ENCODE measurements around the gene CXorf66. TPM values are rescaled to one million over a fixed set of nuclear protein-coding genes. Genes with fewer than 3 reads are reported as not detected.

The CXorf66 gene
- total and polyA plus RNA-seq, 2 of the 13 experiments (the other 11 are each of a cell fraction or from before 2014, with no cell fraction given), result not detected

DNA sequence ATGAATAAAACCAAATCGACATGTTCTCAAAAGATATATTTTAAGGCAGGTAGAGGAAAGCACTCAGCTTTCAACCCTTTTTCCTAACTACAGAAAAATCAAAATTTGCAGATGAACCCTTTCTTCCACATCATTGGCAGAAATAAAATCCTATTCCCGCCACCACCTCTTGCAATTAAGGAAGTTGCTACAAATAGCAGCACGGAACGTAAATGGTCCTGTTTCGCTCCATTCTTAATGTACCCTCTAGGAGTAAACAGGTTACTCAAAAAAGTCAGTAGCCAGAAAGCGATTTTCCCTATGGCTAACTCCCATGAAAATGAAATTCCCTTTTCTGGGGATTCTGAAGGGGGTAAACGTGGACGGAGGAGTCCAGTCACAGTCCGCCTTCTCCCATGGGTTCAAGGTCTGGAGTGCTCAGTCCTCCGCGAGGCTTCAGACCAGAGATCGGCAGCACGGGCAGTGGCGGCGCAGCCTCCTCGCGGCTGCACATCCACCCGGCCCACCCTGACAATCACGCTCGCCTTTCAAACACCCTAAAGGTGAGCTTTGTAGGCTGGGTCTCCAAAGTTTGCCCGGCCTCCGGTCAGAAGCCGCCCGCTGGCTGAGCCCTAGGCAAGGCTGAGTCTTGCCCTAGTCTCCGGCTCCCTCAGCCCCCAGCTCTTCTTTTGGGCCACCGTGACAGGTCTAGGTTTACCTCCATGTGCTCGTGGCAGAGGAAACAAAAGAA, 34.2 kb downstream of the CXorf66 start (continued):
- TF ChIP-seq, protein P1, sequence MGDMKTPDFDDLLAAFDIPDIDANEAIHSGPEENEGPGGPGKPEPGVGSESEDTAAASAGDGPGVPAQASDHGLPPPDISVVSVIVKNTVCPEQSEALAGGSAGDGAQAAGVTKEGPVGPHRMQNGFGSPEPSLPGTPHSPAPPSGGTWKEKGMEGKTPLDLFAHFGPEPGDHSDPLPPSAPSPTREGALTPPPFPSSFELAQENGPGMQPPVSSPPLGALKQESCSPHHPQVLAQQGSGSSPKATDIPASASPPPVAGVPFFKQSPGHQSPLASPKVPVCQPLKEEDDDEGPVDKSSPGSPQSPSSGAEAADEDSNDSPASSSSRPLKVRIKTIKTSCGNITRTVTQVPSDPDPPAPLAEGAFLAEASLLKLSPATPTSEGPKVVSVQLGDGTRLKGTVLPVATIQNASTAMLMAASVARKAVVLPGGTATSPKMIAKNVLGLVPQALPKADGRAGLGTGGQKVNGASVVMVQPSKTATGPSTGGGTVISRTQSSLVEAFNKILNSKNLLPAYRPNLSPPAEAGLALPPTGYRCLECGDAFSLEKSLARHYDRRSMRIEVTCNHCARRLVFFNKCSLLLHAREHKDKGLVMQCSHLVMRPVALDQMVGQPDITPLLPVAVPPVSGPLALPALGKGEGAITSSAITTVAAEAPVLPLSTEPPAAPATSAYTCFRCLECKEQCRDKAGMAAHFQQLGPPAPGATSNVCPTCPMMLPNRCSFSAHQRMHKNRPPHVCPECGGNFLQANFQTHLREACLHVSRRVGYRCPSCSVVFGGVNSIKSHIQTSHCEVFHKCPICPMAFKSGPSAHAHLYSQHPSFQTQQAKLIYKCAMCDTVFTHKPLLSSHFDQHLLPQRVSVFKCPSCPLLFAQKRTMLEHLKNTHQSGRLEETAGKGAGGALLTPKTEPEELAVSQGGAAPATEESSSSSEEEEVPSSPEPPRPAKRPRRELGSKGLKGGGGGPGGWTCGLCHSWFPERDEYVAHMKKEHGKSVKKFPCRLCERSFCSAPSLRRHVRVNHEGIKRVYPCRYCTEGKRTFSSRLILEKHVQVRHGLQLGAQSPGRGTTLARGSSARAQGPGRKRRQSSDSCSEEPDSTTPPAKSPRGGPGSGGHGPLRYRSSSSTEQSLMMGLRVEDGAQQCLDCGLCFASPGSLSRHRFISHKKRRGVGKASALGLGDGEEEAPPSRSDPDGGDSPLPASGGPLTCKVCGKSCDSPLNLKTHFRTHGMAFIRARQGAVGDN (CRISPR knock-in tag; IDR thresholded peaks at IDR 0.05), result peak; percentile 49; the same call in 1 of the 2 replicates
- TF ChIP-seq PHF20 (CRISPR knock-in tag; IDR thresholded peaks at IDR 0.05) (no peak), NCOR1 (IDR thresholded peaks at IDR 0.05; ENCODE audit: borderline replicate concordance, low read length) (no peak), KDM6A (CRISPR knock-in tag; IDR thresholded peaks at IDR 0.05; ENCODE audit: low read depth) (no peak), SALL2 (CRISPR knock-in tag; IDR thresholded peaks at IDR 0.05) (no peak), ZFP62 (CRISPR knock-in tag; IDR thresholded peaks at IDR 0.05) (no peak), ELF4 (CRISPR knock-in tag; IDR thresholded peaks at IDR 0.05; ENCODE audit: borderline replicate concordance) (no peak), ZNF878 (CRISPR knock-in tag; IDR thresholded peaks at IDR 0.05) (no peak), TAF1 (CRISPR knock-in tag; IDR thresholded peaks at IDR 0.05) (peak; percentile 36; the same call in 1 of the 2 replicates), ZNF75D (CRISPR knock-in tag; IDR thresholded peaks at IDR 0.05; ENCODE audit: borderline replicate concordance) (no peak), SAP130 (CRISPR knock-in tag; IDR thresholded peaks at IDR 0.05; ENCODE audit: low read depth) (0 out of 2 replicates have a peak, but pooled peaks have one; percentile 17), ZNF780A (CRISPR knock-in tag; IDR thresholded peaks at IDR 0.05) (no peak), RBFOX2 (IDR thresholded peaks at IDR 0.05; ENCODE audit: low read depth, low read length) (0 out of 2 replicates have a peak, but pooled peaks have one; percentile 11)
- TF ChIP-seq, protein P2, sequence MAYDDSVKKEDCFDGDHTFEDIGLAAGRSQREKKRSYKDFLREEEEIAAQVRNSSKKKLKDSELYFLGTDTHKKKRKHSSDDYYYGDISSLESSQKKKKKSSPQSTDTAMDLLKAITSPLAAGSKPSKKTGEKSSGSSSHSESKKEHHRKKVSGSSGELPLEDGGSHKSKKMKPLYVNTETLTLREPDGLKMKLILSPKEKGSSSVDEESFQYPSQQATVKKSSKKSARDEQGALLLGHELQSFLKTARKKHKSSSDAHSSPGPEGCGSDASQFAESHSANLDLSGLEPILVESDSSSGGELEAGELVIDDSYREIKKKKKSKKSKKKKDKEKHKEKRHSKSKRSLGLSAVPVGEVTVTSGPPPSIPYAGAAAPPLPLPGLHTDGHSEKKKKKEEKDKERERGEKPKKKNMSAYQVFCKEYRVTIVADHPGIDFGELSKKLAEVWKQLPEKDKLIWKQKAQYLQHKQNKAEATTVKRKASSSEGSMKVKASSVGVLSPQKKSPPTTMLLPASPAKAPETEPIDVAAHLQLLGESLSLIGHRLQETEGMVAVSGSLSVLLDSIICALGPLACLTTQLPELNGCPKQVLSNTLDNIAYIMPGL (CRISPR knock-in tag; IDR thresholded peaks at IDR 0.05; ENCODE audit: borderline replicate concordance in 1 of 2, low read depth in 1 of 2), result no peak
- TF ChIP-seq, protein P3, sequence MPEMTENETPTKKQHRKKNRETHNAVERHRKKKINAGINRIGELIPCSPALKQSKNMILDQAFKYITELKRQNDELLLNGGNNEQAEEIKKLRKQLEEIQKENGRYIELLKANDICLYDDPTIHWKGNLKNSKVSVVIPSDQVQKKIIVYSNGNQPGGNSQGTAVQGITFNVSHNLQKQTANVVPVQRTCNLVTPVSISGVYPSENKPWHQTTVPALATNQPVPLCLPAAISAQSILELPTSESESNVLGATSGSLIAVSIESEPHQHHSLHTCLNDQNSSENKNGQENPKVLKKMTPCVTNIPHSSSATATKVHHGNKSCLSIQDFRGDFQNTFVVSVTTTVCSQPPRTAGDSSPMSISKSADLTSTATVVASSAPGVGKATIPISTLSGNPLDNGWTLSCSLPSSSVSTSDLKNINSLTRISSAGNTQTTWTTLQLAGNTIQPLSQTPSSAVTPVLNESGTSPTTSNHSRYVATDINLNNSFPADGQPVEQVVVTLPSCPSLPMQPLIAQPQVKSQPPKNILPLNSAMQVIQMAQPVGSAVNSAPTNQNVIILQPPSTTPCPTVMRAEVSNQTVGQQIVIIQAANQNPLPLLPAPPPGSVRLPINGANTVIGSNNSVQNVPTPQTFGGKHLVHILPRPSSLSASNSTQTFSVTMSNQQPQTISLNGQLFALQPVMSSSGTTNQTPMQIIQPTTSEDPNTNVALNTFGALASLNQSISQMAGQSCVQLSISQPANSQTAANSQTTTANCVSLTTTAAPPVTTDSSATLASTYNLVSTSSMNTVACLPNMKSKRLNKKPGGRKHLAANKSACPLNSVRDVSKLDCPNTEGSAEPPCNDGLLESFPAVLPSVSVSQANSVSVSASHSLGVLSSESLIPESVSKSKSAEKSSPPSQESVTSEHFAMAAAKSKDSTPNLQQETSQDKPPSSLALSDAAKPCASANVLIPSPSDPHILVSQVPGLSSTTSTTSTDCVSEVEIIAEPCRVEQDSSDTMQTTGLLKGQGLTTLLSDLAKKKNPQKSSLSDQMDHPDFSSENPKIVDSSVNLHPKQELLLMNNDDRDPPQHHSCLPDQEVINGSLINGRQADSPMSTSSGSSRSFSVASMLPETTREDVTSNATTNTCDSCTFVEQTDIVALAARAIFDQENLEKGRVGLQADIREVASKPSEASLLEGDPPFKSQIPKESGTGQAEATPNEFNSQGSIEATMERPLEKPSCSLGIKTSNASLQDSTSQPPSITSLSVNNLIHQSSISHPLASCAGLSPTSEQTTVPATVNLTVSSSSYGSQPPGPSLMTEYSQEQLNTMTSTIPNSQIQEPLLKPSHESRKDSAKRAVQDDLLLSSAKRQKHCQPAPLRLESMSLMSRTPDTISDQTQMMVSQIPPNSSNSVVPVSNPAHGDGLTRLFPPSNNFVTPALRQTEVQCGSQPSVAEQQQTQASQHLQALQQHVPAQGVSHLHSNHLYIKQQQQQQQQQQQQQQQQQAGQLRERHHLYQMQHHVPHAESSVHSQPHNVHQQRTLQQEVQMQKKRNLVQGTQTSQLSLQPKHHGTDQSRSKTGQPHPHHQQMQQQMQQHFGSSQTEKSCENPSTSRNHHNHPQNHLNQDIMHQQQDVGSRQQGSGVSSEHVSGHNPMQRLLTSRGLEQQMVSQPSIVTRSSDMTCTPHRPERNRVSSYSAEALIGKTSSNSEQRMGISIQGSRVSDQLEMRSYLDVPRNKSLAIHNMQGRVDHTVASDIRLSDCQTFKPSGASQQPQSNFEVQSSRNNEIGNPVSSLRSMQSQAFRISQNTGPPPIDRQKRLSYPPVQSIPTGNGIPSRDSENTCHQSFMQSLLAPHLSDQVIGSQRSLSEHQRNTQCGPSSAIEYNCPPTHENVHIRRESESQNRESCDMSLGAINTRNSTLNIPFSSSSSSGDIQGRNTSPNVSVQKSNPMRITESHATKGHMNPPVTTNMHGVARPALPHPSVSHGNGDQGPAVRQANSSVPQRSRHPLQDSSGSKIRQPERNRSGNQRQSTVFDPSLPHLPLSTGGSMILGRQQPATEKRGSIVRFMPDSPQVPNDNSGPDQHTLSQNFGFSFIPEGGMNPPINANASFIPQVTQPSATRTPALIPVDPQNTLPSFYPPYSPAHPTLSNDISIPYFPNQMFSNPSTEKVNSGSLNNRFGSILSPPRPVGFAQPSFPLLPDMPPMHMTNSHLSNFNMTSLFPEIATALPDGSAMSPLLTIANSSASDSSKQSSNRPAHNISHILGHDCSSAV (CRISPR knock-in tag; IDR thresholded peaks at IDR 0.05; ENCODE audit: borderline replicate concordance), result no peak
